Inferior parietal cortex (tissue), 1 donor: ENCODE measurements around the gene VTI1B.
"Not testable (repeated sequence)": the region's sequence is repeated elsewhere in the genome, so short reads cannot be mapped to it uniquely, and the experiment has no call there.

Experiments
- DNase-seq: peaks from one replicate; pipeline ENCODE4 v3.0.0-alpha.2; 2016; ENCODE audit errors: extremely low spot score

VTI1B gene, protein sequence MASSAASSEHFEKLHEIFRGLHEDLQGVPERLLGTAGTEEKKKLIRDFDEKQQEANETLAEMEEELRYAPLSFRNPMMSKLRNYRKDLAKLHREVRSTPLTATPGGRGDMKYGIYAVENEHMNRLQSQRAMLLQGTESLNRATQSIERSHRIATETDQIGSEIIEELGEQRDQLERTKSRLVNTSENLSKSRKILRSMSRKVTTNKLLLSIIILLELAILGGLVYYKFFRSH

DNA sequence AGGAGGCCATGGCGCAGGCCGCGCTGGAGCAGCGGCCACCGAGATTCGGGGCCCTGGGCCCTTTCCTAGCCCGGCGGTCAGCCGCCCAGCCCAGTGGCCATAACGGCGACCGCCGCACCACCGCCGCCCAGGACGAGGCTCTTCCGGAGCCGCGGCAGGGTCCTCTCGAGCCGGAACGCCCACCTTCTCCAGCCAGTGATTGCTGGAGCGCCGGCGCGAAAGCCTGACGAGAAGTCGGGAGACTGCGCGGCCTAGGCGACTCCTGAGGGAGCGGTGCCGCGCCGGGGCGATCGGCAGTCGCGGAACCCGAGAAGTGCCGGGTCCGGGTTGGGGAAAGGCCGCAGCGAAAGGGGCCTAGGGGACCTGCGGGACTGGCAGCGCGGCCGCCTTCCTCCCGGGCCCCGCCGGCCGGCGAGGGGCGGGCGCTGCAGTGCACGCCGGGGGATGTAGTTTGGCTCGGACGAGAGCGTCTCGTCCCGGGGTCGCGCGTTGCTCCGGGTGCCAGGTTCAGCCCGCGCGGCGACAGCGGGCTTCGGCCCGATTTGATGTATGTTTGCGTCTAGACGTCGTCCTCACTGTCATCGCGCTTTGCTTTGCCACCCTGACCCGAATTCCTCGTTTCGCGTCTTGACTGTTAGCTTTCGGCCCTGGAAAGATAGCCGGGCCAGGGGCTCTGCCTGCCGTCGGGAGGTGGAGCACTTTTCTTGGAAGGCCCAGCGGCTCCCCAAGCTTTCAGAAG is at the start of gene VTI1B:
Gene VTI1B (minus strand): TSS at position 153 of the 739 bp plus-strand sequence. CDS start 143 bp downstream, at position 10.
- peak; percentile 82 for DNase-seq

DNA sequence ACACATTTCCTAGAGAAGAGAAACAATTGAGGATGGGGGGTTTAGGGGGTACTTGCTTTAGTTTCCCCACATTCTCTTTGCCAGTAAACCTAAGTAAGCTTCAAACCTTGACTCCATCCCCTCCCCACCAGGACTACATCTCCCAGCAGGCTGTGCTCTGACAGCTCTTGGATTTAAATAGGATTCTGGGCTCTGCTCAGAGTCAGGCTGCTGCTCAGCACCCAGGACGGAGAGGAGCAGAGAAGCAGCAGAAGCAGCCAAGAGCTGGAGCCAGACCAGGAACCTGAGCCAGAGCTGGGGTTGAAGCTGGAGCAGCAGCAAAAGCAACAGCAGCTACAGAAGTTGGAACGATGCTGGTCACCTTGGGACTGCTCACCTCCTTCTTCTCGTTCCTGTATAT is 47.9 kb upstream of the VTI1B start:
- DNase-seq: peak; percentile 45

DNA sequence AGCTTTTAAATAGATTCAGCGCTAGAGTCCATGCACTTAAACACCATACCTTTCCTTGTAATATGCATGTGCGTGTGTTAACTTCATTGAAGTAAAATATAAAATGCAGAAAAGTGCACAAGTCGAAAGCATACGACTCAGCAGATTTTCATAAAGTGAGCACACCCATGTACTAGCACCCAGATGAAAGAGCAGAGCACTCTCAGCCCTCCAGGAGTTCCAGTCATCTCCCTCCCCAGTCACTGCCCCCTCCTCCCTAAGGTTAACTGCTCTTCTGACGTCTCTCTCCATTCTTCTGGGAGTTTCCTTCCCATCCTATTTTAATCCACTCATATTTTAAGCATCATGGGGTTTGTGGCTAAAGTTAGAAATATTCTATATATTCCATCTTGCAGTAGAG is 47.4 kb upstream of the VTI1B start:
- DNase-seq: no peak

DNA sequence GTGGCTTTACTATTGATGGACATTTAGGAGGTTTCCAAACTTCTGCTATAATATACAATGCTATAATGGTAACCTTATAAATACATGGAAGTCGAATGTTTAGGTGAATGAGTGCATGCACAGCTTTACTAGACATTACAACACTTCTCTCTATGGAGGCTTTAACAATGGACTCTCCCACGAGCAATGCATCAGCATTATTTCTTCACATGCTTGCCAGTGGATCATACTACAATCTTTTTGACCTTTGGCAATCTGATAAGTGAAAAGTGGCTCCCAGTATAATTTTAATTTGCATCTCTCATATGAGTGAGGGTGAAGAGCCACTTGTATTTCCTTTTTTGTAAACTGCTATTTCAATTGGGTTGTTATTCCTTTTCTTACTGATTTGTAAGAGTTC is 45.4 kb upstream of the VTI1B start:
- no peak for DNase-seq

DNA sequence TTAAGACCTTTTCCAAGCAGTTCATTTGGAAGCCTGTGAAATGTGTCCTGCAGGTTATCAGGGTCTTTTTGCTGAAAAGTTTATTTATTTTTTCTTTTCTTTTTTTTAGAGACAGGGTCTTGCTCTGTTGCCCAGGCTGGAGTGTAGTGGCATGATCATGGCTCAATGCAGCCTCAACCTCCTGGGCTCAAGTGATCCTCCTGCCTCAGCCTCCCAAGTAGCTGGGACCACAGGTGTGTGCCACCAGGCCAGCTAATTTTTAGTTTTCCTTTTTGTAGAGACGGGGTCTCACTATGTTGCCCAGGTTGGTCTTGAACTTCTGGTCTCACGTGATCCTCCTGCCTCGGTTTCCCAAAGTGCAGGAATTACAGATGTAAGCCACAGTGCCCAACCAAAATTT is 45.0 kb upstream of the VTI1B start:
- DNase-seq: not testable (repeated sequence)

DNA sequence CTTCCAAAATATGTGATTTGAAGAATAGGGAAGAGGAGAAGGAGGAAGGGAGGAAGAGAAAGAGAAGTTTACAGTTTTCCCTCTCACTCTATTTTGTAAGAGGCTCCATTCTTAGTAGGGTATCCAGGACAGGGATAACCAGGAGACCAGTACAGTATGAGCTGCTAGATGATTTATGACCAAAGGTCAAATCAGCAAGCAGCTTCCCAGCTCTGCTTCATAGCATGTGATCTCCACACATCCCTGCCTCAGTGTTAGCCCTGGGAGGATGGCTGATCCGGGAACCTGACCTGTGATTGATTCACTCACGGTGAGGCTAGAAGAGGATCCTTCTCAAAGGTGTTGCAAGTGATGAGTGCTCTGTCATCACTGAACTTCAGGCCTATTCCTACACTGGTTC is 43.8 kb upstream of the VTI1B start:
- DNase-seq: no peak

DNA sequence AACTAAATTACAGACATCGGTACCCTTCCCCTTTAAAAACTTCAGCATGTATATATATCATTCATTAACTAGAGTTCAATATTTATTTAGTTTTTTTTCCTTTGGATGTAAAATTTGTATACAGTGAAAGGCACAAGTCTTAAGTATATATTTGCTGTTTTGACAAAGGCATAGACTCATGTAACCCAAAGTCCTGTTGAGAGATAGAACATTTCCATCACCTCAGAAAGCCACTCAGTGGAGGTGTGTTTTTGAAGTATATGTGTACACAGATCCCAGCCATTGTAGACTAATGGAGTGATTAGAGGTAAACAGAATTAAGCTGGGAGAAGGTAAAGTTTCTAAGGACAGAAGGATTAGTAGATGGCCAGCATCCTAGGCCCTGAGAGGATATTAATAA is 42.6 kb upstream of the VTI1B start:
- no peak for DNase-seq

DNA sequence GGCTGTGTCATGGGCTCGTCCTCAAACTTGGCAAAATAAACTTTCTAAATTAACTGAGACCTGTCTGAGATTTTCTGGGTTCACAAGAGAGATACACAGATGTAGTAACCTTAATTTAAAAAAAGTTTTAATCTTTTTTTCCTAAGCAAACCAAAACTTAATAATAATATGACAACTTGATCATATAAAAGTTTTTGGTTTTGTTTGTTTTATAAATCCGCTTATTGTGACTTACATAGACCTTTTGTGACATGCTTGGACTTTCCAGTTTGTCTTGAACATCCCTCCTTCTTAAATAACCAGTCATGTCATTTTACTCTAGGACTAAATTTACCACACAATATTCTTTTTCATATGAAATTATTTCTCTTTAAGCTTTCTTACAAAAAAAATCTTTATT is 35.8 kb upstream of the VTI1B start:
- DNase-seq: no peak

DNA sequence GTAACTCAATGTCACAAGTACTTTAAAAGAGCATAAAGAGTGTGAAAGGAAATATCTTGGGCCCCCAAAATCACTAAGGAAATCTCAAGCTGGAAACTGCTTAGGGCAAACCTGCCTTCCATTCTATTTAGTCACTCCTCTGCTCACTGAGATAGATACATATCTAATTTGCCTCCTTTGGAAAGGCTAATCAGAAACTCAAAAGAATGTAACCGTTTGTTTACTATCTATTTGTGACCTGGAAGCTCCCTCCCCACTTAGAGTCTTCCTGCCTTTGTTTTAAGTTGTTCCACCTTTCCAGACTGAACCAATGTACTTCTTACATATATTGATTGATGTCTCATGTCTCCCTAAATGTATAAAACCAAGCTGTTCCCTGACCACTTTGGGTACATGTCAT is 35.4 kb upstream of the VTI1B start:
- DNase-seq: not testable (repeated sequence)

DNA sequence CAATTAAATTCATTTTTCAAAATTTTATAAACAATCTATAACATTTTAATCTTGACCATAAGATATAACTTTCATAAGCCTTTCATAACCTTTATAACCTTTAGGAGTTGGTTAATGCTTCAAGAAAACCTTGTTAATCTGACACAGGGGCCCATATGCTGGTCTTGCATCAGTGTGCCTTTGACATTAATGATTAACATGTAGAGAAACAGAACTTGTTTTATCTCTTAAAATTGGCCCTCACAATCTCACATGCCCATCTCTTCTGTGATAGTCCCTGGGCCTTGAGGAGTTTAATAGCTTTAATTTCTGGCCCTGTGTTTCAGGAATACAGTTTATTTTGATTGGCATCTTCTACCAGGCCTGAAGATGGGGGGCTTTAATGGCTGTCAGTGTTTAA is 34.9 kb upstream of the VTI1B start:
- DNase-seq: not testable (repeated sequence)

DNA sequence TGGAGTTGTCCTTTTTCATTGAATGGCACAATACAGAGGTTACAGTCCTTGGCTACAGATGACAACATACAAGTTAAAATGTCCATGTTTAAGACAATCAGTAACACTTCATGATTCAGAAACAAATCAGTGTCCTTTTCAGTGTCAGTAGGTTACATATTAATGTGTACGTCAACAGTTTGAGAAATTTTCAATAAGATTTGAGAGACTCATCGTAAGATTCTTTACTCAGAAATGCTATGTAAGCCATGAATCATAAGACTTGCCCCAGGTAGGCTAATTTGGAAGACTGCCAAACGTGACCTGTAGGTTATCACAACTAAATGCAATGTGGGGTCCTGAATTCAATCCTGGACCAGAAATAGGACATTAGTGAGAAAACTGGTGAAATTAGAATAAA is 30.8 kb upstream of the VTI1B start:
- no peak for DNase-seq

DNA sequence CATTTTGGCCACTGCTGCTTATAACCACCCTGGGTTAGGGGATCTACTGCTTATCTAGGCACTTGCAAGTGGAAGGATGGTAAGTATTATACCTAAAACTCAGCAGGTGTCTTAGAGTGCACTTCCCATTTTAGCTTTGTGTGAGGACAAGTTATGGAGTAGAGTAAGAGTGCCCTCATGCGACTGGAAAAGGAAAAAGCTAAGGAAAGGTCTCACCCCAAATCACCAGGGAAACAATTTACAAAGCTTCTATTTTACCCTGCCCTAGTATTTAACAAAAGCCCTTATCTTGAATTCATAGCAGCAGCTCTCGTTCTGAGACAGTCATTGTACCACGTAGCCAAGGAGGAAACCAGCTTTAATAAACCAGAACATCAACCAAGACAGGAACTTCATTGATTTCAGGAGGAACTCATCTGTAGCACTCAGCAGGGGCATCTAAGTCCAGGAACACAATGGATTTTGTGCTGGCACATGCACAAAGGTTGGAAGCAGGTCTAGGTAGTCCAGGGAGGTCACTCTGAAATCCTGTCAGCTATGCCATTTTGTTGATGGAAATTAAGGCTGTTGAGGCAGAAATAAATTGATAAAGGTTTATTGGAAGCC is 30.2 kb upstream of the VTI1B start:
- peak; percentile 89 for DNase-seq

DNA sequence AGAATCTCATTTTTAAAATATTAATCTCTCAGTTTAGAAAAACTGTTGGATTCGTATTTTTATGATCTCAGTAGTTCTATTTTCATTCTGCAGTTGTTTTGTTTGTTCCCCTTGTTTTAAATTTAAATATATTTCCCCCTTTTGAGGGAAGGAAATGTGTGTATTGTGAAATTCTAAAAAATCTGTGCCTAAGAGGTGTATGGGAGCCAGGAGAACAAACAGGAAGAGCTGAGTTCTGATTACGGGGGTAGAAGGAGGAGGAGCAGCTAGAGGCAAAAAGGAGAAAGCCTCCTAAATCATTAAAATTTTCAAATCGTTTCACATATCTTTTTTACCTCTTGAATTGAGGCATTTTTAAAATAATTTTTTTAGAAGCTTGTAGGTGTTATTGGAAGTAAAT is 29.6 kb upstream of the VTI1B start:
- no peak for DNase-seq

DNA sequence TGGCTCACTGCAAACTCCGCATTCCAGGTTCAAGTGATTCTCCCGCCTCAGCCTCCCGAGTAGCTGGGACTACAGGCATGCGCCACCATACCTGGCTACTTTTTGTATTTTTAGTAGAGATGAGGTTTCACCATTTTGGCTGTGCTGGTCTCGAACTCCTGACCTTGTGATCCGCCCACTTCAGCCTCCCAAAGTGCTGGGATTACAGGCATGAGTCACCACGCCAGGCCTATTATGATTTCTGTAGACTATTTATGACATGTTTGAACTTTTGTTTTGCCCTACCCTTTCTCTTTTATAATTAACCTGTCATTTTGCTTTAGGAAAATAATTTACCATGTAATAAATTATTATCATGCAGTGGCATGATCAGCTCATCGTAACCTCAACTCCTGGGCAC is 27.1 kb upstream of the VTI1B start, which contains the start of gene RDH12:
Gene RDH12 (plus strand): TSS at position 395 of the 400 bp plus-strand sequence. CDS start 20,757 bp downstream, outside the sequence.
- DNase-seq: not testable (repeated sequence)

DNA sequence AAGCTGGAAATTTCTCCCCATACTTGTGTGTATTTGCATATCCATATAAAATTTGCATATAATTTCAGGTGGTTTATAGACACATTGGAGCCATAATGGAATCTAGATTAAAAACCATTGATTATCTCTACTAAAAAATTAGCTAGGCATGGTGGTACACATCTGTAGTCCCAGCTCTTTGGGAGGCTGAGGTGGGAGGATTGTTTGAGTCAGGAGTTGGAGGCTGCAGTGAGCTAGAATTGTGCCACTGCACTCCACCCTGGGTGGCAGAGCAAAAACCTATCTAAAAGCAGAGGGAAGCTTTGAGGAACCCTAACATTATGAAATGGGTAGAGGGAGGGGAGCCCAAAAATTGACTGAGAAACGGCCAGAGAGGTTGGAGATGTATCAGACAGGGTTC is 23.7 kb upstream of the VTI1B start:
- DNase-seq: no peak

DNA sequence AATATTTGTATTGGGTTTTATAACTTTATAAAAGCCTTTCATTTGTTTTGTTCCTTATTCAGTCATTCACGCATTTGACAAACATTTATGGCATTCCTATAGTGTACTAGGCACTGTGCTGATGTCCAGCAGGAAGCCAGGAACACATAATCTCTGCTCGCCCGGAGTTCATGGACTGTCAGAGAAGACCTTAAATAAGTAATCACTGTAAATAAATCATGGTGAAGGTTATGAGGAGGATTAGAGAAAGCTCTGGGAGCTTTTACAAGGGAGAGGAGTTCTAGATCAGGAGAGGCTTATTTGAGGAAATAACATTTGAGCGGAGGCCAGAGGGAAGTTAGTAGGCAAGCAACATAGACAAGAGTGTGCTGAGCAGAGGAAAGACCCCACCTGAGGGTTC is 22.6 kb upstream of the VTI1B start:
- DNase-seq: no peak

DNA sequence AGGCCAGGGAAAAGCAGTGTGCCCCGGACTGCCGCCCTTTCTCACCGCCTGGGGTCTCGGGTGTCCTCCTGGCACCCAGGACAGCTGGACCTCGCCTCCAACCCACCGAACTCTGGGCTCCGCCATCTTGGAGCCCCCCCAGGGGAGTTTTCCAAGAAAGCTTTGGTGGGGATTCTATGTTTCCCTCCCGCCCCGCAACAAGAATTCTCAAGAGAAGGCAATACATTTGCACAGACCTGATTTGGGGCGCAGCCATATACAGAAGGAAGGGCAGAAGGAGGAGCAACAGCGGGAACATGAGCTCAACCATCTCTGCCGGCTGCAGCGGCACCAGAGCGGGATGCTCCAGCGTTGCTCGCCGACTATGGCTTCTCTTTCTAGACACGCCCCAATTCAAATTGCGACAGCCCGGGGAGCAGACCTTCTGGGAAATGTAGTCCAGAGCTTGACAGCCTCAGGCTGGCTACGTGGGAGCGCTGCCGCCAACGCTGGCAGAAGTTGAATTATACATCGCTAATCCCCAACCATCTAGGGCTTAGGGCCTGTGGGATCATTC is 21.0 kb upstream of the VTI1B start, which contains the start of gene RDH11:
Gene RDH11 (minus strand): TSS at position 371 of the 556 bp plus-strand sequence. CDS start 61 bp downstream, at position 310.
- peak; percentile 91 for DNase-seq

DNA sequence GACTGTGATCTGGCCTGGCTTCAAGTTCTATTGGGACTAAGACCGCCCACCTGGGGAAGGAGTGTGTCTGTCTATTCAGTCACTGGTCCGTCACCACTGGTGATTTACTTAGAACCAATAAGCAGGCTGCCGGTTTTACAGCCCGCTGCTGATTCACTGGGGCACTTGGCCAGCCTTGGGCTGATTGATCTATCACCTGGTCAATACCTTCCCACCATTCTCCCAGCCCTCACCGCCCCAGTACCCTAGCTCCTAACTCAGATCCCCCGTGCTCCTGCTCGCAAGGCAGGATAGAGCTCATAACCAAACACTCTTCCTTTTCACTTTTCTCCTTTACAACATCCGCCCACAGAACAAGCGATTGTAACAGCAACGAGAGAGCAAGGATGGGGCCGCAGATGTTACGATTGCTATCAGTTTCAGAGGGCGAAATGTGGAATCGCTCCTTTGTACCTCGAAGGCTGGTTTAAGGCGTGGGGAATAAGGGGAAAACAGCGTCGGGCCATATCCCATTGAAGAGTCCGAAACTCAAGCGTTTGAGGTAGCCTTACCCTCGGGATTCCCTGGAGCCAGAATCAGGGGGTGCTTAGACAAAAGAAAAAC is 20.5 kb upstream of the VTI1B start:
- peak; percentile 57 for DNase-seq

DNA sequence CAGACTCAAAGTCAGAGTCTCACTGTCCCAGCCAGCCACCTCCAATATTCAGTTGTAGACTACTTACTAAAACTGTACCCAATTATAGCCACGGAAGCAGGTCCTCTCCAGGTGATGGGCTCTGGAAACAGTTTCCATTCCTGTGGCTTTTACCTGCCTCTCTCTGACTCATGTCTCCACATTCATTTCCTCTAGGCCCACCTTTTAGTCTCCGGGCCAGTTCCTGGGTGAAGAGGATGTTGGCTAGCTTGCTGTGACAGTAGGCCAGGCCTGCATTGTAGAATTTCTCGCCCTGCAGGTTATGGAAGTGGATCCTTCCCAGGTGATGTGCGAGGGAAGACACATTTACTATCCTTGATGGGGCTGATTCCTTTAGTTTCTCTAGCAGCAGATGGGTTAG is 15.6 kb upstream of the VTI1B start:
- no peak for DNase-seq

DNA sequence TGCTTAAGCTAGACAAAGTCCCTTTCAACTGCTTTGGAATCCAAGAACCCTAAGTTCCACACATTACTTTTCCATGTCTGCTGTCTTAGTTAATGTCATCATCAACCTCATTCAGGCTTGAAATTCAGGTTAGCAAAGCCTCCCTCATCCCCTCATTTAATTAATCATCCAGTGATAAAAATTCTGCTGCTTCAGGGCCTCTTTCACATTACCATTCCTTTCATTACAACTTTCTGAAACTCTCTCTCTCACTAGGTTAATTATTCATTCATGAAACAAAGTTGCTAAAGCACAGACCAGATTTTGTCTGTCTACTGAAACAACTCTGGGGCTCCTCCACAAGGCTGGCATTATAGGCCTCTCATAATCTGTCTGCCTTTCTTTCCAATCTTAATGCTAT is 9.4 kb upstream of the VTI1B start:
- no peak for DNase-seq

DNA sequence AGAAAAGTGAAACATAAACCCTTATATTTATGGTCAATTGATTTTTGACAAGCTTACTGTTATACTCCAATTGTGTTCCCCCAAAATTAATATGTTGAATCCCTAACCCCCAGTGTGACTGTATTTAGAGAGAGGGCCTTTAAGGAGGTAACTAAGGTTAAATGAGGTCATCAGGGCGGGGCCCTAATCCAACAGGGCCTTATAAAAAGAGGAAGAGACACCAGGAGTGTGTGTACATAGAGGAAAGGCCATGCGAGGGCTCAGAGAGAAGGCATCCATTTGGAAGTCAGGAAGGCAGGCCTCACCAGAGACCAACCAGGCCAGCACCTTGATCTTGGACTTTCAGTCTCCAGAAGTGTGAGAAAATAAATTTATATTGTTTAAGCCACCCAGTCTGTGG is 6.5 kb upstream of the VTI1B start:
- DNase-seq: no peak

DNA sequence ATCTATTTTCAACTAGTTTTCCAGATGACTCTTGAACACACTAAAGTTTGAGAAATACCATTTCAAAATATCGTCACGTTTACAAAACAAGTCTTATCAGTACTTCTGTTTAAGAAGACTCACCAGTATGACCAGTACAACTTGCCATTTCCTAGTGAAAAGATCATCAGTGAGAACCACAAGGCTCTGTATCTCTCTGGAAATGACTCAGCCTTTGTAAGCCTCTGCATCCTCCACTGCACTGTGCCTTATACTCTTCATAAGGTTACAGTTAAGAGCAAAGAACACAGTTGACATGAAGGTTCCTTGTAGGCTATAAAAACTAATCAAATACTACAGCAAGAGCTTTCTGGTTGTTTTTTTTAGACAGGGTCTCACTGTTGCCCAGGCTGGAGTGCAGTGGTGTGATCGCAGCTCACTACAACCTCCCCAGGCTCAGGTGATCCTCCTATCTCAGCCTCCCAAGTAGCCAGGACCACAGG is 5.7 kb upstream of the VTI1B start:
- DNase-seq: no peak
